Gastroesophageal sphincter (tissue), 3 donors: ENCODE measurements around the gene ATP2C2.

Experiments used
- POLR2A ChIP-seq, 2 donors: fragments of 450-650 bp; IDR thresholded peaks; one replicate each; pipeline ENCODE4 v1.6.1; 2017; ENCODE audit warnings: antibody characterized with exemption in 2 of 2, mild to moderate bottlenecking in 2 of 2, moderate library complexity in 1 of 2
- TF ChIP-seq, protein P1 (sequence below), 4 experiments: fragments of 200-600 bp in 2 of 4; fragments of 450-650 bp in 2 of 4; sonication (generic) in 1 of 4; IDR thresholded peaks; one replicate each; pipeline ENCODE4 v1.5.1; 2017 to 2019; ENCODE audit warnings: antibody characterized with exemption in 4 of 4, mild to moderate bottlenecking in 2 of 4, moderate library complexity in 2 of 4

DNA sequence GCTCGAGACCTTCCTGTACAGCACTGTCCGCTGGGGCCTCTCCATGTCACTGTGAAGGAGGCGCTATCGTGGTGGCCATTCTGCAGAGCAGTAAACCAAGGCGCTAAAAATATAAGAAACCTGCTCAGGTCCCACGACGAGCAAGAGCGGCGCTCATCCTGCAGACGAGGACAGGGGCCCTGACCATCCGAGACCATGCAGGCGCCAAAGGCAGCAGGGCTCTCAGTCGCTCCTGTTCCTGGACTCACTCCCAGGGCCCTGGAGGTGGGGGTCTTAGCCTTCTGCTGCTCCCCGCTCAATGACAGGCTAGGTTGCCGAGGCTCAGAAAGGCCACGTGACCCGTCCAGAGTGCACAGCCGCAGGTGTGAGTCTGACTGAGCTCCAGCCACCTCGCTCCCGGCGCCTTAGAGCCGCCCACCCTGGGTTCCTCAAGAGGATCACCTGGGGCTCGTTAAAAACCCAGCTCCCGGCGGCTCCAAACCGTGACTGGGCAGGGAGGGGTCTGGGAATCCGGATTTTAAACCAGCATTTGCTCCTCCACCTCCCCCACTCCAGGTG, 509 bp upstream of the ATP2C2 start:
- TF ChIP-seq, protein P1, sequence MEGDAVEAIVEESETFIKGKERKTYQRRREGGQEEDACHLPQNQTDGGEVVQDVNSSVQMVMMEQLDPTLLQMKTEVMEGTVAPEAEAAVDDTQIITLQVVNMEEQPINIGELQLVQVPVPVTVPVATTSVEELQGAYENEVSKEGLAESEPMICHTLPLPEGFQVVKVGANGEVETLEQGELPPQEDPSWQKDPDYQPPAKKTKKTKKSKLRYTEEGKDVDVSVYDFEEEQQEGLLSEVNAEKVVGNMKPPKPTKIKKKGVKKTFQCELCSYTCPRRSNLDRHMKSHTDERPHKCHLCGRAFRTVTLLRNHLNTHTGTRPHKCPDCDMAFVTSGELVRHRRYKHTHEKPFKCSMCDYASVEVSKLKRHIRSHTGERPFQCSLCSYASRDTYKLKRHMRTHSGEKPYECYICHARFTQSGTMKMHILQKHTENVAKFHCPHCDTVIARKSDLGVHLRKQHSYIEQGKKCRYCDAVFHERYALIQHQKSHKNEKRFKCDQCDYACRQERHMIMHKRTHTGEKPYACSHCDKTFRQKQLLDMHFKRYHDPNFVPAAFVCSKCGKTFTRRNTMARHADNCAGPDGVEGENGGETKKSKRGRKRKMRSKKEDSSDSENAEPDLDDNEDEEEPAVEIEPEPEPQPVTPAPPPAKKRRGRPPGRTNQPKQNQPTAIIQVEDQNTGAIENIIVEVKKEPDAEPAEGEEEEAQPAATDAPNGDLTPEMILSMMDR (IDR thresholded peaks at IDR 0.05): no peak
- TF ChIP-seq POLR2A (IDR thresholded peaks at IDR 0.05): no peak
